ENCODE measurements around the gene EXOC2.

- TF ChIP-seq CTCF (IDR thresholded peaks at IDR 0.05) (no peak), EZH2 (IDR thresholded peaks at IDR 0.05; ENCODE audit: borderline replicate concordance, insufficient read depth, low read depth, low read length, poor library complexity, severe bottlenecking) (no peak)
Measured at GRCh38 chr6:712805-713204, 19.9 kb upstream of the EXOC2 start.

All from B cell (primary cell).